Osteocyte (in vitro differentiated cells): ENCODE data around the gene SPATS2L. TPM values are rescaled to one million over a fixed set of nuclear protein-coding genes. Genes with fewer than 3 reads are reported as not detected.

Experiments used
- DNase-seq: peaks from one replicate; pipeline ENCODE4 v3.0.0; 2021; ENCODE audit warnings: mixed read lengths; ENCODE audit not compliant: unreplicated experiment; ENCODE audit errors: extremely low spot score
- H3K27ac Mint-ChIP-seq: one replicate; pipeline ENCODE4 v1.8.0; 2021; ENCODE audit warnings: mild to moderate bottlenecking, mixed read lengths; ENCODE audit not compliant: unreplicated experiment
- H3K27me3 Mint-ChIP-seq: one replicate; pipeline ENCODE4 v1.8.0; 2021; ENCODE audit warnings: mixed read lengths; ENCODE audit not compliant: unreplicated experiment
- H3K36me3 Mint-ChIP-seq: one replicate; pipeline ENCODE4 v1.8.0; 2021; ENCODE audit warnings: mixed read lengths; ENCODE audit not compliant: unreplicated experiment
- H3K4me1 Mint-ChIP-seq: one replicate; pipeline ENCODE4 v1.8.0; 2021; ENCODE audit warnings: mixed read lengths; ENCODE audit not compliant: unreplicated experiment
- H3K4me3 Mint-ChIP-seq: one replicate; pipeline ENCODE4 v1.8.0; 2021; ENCODE audit warnings: mild to moderate bottlenecking, moderate library complexity, mixed read lengths; ENCODE audit not compliant: unreplicated experiment
- H3K9me3 Mint-ChIP-seq: one replicate; pipeline ENCODE4 v1.8.0; 2021; ENCODE audit warnings: mixed read lengths; ENCODE audit not compliant: unreplicated experiment
- total RNA-seq: library from RNA; stranded (reverse); gene quantifications from 2 replicates; pipeline ENCODE4 v1.2.1, GENCODE V29; 2021
- TF ChIP-seq, protein P1 (sequence below): fragments of 200-600 bp; sonication (generic); IDR thresholded peaks from 2 replicates; pipeline ENCODE4 v1.5.0; 2021; ENCODE audit warnings: antibody characterized with exemption, mild to moderate bottlenecking, moderate library complexity

Gene SPATS2L
- total RNA-seq, 1 donor from 2014 or later: 152 TPM

DNA sequence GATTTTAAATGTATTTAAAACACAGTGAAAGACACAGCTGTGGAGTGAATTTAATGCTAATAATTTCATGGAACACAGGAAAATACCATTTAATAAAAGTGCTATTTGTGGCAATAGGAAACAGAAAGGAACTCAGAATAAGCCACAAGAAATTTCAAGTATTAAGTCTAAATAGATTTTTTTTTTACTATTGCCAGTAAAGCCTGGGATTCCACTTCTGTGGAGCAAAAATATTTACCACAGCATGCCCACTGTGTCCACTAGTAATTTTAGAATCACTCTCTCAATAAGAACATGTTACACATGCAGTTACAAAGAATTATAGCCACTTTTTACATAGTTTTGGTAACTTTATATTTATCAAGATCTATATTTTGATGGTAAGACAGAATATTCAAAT, 186.2 kb downstream of the SPATS2L start:
- DNase-seq: no peak
- TF ChIP-seq, protein P1, sequence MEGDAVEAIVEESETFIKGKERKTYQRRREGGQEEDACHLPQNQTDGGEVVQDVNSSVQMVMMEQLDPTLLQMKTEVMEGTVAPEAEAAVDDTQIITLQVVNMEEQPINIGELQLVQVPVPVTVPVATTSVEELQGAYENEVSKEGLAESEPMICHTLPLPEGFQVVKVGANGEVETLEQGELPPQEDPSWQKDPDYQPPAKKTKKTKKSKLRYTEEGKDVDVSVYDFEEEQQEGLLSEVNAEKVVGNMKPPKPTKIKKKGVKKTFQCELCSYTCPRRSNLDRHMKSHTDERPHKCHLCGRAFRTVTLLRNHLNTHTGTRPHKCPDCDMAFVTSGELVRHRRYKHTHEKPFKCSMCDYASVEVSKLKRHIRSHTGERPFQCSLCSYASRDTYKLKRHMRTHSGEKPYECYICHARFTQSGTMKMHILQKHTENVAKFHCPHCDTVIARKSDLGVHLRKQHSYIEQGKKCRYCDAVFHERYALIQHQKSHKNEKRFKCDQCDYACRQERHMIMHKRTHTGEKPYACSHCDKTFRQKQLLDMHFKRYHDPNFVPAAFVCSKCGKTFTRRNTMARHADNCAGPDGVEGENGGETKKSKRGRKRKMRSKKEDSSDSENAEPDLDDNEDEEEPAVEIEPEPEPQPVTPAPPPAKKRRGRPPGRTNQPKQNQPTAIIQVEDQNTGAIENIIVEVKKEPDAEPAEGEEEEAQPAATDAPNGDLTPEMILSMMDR: no peak

DNA sequence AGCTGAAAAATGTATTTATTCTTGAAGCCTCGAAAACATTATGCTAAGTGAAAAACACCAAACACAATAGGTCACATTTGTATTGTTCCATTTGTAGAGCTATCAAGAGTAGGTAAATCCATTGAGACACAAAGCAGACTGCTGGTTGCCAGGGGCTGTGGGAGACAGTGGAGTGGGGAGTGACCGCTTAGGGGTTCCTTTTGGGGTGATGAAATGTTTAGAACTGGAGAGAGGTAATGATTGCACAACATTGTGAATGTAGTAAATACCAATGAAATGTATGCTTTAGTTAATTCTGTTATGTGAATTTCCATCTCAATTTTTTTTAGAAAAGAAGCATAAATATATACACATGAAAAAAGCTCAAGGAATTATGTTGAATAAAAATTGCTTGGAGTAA, 187.6 kb downstream of the SPATS2L start:
- Mint-ChIP-seq H3K9me3 (peaks cover 9% of the 10 kb centered on the region), H3K36me3 (peaks cover 46% of the 10 kb centered on the region), H3K4me3 (no peak overlapping the region), H3K27me3 (no peaks in the 10 kb centered on the region), H3K4me1 (no peaks in the 10 kb centered on the region), H3K27ac (no peak overlapping the region)
- TF ChIP-seq, protein P1: no peak
- no peak for DNase-seq

More for the DNA sequence above, 186.2 kb downstream of the SPATS2L start:
- Mint-ChIP-seq H3K9me3 (peaks cover 9% of the 10 kb centered on the region), H3K4me1 (peaks cover 7% of the 10 kb centered on the region), H3K4me3 (no peak overlapping the region), H3K27ac (no peak overlapping the region), H3K27me3 (no peaks in the 10 kb centered on the region), H3K36me3 (peaks cover 40% of the 10 kb centered on the region)

DNA sequence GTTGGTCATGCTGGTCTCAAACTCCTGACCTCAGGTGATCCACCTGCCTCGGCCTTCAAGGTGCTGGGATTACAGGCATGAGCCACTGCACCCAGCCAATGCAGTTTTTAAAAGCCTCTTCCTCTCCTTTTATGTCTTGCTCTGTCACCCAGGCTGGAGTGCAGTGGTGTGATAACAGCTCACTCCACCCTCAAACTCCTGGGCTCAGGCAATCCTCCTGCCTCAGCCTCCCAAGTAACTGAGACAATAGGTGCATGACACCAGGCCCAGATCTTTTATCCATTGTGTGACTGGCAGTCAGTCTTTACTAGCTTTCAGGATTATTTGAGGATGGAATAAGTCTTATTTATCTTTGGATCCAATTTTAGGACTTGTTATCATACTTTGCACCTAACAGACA, 190.2 kb downstream of the SPATS2L start:
- no peaks in the 10 kb centered on the region for H3K27me3 Mint-ChIP-seq
- peaks cover 30% of the 10 kb centered on the region for H3K36me3 Mint-ChIP-seq
- TF ChIP-seq, protein P1: no peak
- no peak for DNase-seq
- H3K9me3 Mint-ChIP-seq: peaks cover under 1% of the 10 kb centered on the region
- H3K4me1 Mint-ChIP-seq: no peaks in the 10 kb centered on the region
- H3K4me3 Mint-ChIP-seq: no peak overlapping the region
- no peak overlapping the region for H3K27ac Mint-ChIP-seq

DNA sequence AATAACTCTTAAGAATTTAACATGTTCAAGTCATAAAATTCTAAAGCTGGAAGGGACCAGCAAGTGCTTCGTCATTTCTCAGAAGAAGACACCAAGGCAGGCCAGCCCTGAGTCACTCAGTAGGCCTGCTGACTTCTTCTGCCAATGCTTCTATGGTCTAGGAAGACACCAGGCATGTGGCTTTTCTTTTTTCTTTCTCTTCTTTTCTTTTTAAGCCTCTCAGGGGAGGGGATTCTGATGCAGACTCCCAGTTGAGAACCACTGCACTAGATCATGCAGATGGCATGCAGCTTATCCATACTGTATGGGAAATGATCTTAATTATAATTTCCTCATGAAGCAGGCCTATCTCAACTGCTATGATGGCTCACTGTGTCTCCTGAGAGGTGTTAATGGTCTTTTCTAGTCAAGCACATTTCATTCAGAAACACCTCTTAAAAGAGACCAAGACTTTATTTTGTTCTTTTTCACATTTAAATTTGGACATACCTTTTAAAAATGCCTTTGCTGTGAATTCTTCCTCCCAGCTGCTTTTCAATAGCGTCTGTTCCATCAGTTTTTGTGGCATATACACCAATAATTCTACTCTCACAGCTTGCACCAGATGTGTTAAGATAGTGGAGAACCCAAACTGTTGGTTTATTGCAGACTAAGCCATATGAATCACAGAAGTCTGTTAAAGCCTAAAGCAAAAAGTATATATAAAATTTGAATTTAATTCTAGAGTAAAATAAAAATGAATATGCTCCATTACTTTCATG, 192.1 kb downstream of the SPATS2L start:
- Mint-ChIP-seq H3K9me3 (peaks cover 3% of the 10 kb centered on the region), H3K4me1 (no peaks in the 10 kb centered on the region), H3K27me3 (no peaks in the 10 kb centered on the region), H3K36me3 (peaks cover 30% of the 10 kb centered on the region), H3K4me3 (no peak overlapping the region), H3K27ac (no peak overlapping the region)
- DNase-seq: no peak
- TF ChIP-seq, protein P1: no peak

DNA sequence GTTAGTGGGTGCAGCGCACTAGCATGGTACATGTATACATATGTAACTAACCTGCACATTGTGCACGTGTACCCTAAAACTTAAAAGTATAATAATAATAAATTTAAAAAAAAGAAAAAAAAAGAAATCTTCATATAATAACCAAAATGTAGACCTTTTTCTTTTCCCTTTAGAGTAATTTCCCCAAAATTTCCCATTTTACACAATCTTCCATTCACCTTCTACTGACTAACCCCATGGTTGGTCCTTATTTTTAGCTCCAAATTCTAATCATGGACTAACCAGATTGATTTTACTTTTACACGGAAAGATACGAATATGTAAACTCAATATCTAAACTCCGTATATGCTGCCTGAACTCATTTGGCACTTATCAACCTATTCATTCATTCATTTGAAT, 195.7 kb downstream of the SPATS2L start:
- no peak overlapping the region for H3K4me3 Mint-ChIP-seq
- H3K36me3 Mint-ChIP-seq: peaks cover 22% of the 10 kb centered on the region
- DNase-seq: no peak
- H3K27me3 Mint-ChIP-seq: no peaks in the 10 kb centered on the region
- peaks cover 3% of the 10 kb centered on the region for H3K9me3 Mint-ChIP-seq
- no peak overlapping the region for H3K27ac Mint-ChIP-seq
- TF ChIP-seq, protein P1: no peak
- H3K4me1 Mint-ChIP-seq: no peaks in the 10 kb centered on the region
